Measurements from ENCODE around the gene PRSS12.

The PRSS12 gene

DNA sequence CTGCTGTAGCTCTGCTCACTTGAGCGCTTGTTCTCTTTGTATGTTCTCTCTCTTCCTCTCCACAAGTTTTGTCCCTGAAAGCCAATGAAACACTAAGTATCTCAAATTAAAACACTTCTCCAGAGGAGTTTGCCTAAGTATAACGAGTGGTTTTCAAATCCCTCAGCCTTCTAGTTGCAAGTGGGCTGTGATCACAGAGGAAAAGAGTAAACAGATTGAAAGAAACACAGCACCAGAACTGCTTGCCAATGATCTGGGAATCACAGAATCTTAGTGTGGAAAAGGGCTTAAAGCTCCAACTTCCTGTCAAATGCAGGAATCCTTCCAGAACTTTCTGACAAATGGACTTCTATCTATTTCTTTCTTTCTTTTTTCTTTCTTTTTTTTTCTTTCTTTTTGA, 4.8 kb upstream of the PRSS12 start:
- DNase-seq (ENCODE audit: low read depth), result no peak

DNA sequence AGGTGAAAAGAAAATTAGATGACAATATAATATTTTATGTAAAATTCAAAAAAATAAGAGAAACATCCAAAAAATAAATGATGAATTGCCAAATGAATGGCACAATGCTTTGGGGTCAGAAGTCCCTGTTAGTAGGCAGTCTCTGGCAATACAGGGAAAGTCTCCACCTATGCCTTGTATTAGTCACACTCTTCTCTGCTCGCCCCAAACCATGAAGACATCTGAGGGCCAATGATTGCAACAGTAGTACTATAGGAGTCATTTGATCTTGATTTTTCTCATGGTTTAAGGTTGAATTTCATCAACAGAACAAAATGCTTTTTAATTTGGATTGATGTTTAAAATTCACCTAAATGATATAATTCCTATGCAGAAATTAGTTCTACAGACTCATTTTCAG, 3.9 kb upstream of the PRSS12 start:
- DNase-seq (ENCODE audit: low read depth), result no peak

DNA sequence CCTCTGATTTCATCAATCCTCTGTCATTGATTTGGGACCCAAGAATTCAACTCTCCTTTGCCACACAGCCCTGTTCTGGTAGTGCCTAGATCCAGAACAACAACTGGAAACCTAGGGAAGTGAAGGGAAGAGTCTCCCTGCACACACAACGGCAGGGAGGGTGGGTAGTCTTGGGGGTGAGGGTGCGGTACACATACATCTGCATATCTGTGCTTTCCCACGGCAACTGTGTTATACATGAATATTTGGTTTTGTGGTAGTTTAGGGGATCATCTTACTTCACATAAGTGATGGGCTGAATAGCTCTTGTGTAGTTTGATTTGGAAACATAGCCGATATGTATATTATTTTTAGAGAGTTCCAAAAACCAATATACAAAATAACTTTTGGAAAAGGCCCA, 3.3 kb upstream of the PRSS12 start:
- DNase-seq (ENCODE audit: low read depth), result no peak

DNA sequence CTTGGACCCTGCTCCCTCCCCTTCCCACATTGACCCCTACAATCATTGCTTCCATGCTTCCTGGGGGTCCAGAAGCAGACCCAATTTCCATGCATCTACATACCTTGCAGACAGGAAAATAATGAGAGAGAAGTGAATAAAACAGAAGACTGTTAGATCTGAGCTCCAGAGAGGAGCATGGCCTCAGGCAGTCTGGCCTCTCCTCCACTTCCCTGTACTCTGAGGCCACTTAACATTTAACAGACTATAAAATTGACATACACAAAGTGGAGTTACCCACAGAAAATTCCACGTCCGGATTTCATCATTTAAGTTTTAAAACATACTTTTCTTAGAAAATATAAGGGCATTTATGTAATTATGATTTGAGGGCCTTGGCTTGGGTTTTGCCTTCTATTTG, 2.1 kb upstream of the PRSS12 start:
- no peak for DNase-seq (ENCODE audit: low read depth)

DNA sequence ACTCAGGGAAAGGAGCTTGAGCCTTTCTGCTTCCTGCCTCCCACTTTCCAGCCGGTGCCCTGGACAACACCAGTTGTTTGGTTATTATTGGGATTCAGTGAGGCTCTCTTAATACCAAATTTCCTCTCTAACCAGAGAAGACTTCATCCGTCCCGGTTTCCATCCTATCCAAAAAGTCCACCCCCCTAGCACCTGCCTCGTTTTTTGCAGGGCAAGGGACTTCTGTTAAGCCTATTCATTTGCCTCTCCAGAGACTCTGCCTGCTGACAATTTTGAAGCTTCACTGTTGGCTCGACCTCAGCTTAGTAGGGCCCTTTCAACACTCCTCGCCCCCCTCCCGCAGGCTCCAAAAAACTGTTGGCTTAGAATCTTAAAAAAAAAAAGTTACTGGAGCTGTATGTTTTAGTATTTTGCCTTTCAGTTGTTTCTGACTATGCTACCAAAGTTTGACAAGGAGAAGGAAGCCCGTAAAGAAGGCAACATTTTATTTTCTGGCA, 779 bp upstream of the PRSS12 start:
- DNase-seq (ENCODE audit: low read depth), result no peak

DNA sequence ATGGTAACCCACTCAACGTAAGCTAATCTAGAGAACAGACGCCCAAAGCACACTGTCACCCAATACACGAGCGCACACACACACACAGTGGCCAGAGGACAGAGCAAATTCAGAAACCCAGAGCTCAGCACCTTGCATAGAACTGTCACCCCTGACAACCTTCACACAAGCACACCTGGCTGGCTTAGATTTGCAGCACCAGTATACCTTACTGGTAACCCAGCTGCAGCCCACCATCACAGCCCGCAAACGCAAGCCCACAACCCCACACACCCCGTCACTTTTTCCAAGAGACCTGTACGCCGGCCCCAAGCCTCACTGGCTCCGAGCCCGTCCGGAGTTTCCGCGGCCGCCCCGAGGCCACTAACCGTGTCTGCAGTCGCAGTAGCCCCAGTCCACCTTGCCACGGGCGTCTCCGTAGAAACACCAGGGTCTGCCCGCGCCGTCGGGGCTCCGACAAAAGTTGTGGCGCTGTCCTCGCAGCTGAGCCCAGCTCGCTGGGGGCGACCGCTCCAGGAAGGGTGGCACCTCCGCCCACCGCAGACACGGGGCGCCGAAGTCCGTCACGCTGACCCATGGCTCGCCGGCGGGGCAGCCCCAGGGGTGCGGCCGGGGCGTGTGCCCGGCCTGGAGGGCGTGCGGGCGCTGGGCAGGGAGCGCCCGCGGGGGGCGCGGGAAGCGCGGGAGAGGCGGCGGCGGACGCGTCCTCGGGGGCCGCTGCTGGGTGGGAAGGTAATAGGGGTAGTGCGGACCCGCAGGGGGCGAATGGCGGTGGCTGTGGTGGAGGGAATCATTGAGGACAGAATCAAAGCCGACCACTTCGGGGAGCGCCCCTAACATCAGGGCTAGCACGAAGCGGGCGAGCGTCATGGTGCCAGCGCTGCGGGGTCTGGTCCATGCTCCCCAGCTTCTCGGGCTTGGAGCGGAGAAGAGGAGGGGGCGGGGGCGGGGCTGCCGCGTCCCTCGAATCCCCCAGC, 664 bp downstream of the PRSS12 start:
- DNase-seq (ENCODE audit: low read depth), result no peak

DNA sequence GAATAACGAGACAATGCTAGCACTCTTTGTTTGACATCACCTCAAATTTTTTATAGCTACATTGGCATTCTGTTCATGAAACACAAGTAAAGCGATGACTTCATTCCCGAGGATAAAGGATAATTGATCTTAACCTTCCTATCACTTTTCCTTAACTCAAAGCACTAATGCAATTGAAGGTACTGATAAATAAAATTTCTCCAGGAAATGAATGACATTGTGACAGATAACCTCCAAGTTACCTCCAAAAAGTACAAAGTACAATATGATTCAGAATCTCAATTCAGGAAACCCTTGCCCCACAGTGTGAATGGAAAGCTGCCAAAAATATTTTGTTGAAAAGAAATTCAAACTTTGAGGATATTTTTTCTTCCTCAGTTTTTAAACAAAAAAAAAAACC, 1.8 kb downstream of the PRSS12 start:
- no peak for DNase-seq (ENCODE audit: low read depth)

DNA sequence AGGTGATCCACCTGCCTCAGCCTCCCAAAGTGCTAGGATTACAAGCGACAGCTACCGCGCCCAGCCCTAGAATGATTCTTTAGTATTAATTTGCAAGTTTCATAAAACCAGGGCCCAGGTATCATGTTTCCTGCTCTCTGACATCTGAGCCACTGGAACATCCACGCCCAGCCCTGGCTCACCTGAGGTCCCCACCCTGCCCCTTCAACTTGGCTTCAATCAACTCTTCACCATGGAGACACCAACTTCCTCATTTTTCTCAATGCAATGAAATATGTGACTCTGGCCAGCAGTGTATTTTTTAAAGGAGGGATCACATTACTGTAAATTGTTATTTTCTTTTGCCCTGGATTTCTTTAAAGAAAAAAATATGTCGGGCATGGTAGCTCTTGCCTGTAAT, 3.9 kb downstream of the PRSS12 start:
- no peak for DNase-seq (ENCODE audit: low read depth)

DNA sequence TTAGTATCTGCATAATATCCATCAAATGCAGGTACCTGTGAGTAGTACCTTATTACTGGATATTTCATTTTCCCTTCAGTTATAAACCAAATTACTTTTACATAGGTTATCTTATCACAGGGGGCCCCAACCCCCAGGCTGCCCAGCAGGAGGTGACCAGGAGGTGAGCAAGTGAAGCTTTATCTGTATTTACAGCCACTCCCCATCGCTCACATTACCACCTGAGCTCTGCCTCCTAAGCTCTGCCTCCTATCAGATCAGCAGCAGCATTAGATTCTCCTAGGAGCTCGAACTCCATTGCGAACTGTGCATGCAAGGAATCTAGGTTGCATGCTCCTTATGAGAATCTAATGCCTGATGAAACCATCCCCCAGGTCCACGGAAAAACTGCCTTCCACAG, 6.3 kb downstream of the PRSS12 start:
- DNase-seq (ENCODE audit: low read depth), result no peak

DNA sequence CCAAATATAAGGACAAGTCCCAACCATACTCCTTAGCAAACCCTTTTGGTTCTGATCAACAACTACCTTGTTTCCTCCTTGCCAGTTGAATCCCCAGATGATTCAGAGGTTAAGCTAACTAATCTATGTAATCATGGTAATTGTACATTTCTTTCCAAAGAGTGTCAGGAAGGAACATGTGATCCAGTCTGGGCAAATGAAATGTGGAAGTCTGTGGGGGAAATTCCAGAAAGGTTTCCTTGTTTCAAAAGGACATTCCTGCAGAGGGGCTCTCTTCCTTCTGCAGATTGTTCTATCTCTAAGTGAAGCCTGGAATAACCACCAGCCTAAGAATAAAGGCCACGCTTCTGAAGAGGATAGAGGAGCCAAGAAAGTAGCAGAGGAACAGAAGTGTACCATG, 7.0 kb downstream of the PRSS12 start:
- DNase-seq (ENCODE audit: low read depth), result no peak

DNA sequence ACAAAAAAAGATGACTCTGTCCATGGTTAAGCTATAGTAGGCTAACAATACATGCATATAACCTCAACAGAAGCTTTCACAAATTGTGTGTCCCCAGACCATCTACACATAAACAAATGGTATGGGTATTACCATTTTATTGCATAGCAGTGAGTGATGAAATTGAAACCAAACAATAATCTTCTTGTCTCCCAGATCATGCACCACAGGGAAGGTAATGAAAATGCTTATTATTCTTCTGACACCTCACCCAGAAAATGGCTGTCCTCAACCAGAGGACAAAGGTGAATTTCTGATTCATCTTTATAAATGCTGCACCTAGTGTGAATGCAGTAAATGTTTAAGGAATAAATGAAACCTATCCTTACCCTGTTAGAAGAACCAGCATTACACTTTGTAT, 8.0 kb downstream of the PRSS12 start:
- no peak for DNase-seq (ENCODE audit: low read depth)

DNA sequence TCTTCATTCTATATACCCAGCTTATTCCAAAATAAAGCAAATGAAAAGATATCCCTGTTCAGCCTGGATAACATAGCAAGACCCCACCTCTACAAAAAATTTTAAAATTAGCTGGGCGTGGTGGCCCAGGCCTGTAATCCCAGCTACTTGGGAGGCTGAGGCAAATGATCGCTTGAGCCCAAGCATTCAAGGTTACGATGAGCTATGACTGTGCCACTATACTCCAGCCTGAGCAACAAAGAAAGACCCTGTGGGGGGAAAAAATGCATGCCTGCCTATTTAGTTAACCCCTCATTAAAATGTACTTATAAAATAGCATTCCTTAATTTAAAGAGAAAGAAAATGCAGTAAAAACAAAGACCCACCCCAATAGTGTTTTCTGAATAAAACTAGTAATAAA, 9.3 kb downstream of the PRSS12 start:
- no peak for DNase-seq (ENCODE audit: low read depth)

DNA sequence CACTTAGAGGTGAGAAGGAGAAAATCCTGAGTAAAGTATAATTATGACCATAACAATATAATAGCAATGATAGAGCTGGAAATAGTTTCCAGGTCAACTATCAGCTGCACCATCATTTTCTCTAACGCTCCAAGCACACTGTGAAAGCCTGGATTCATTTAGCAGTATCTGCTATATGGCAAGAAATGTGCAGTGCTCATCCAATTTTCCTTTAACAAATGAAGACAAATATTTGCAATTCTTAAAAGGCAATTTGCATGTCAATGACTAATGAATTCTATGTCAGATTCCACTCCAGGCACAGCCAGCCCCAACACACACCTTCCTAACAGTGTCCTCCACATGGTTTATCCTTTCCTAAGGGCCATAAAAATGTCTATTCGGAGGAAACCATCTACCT, 12.7 kb downstream of the PRSS12 start:
- DNase-seq (ENCODE audit: low read depth), result no peak

DNA sequence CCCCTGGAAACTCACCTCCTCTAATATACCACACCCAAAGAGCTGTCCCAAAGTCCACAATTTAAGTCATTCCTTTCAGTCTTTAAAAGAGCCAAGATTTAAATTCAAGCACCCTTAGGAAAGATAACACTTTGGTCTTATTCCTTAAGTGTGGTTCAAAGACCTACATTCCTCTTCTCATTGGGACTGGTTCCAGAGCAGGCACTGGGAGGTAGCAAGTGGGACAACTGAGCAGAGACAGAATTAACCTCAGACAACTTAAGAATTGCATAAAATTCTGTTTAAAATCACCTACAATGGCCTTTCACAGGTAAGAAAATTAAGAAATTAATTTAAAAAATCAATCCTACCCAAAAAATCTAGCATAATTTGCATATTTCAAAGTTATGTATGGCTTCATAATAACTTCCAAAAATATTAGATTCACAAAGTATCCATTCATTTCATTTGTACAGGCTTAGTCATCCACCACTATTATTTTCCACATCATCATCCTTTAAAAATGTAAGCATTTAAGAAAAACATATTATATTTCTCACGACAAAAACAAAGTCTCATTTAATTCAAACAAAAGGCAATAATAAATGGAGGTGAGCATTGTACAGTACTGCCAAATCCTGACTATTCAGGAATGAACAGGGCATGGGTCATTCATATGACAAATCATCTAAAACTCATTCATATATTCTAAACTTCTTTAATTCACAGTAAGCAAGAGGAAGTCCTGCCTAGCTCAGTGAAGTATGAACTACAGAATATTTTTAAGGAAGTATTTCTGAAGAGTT, 13.6 kb downstream of the PRSS12 start:
- DNase-seq (ENCODE audit: low read depth), result no peak

DNA sequence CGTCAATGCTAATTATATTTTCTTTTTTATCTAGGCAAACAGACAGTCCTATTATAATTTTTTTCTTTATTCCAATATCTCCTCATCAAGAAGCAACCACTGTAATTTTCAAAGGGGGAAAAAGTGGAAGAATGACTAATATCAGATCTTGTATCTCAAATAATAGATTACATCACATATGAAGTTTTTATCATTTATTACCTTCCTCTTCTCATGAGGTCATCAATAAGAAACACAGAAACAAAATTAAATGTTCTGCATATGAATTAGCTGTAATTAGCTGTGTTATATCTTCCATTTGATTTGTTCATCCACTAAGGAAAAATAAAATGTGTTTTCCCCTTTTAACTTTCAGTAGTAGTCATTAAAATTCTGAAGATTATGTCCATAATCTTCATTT, 14.3 kb downstream of the PRSS12 start:
- no peak for DNase-seq (ENCODE audit: low read depth)

DNA sequence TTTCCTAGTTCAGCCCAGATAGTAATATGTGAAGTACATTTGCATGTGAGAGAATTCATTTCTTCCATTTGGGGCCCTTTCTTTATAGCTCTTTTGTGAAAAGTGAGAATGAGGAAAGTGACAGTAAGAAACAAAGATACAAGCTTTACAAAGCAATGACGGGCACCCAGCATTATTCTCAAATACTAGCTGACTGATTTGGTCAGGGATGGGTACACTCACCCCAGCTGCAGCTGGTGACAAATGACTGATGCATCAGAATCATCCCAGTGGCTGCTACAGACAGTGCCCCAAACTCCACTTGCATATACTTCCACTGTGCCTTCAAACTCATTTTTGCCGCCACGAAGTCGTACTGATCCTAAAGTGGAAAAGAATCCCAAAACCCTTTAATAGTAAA, 14.8 kb downstream of the PRSS12 start:
- no peak for DNase-seq (ENCODE audit: low read depth)

DNA sequence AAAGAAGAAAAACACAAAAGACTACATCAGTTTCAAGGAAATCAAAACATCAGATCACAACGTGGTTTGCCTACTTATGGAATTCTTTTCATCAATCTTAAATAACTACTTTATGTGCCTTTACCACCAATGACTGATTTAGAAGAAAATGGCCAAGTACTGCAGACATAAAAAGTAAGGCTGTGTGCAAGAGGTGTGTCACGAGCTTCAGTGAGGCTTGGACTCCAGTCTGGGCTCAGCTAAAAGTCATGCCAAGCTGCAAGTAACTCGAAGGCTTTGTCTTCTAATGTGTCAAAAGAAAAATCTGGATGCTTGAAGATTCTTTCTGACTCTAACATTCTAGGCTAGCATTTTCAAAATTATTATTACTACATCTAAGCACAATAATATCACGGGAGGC, 17.0 kb downstream of the PRSS12 start:
- DNase-seq (ENCODE audit: low read depth), result no peak

DNA sequence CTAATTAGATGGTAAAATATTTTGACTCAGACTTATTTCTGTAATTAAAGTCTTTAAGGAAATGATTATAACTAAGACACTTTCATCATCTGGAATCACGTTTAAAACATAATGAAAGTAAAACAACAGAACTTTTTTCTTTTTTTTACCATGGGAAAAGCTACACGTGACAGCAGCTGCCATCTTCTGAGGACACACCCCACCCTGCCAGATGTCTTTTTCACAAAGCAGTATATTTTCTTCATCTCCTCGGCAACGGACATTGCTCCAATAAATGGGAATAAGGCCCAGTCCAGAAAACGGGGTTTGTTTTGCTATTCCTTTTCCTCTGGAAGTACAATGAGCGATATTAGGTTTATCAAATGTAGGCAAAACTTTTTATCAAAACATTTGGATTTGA, 17.5 kb downstream of the PRSS12 start:
- DNase-seq (ENCODE audit: low read depth), result no peak

DNA sequence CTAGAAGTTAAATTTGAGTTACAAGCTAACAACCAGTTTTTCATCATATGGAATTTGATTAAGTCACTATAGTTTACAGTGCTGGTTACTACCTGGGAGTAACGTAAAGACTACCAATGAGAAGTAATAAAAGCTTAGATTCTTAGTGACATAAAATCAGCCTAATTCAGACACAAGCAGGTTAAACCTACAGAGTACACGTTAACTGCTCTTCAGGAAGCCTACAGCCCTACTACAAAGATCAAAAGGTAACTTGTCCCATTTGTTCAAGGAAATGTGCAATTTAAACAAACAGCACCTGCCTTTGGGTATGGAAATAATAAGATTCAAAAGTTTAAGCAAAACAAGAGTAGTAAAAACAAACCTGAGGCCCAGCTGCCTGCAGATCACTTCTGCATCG, 21.5 kb downstream of the PRSS12 start:
- no peak for DNase-seq (ENCODE audit: low read depth)

DNA sequence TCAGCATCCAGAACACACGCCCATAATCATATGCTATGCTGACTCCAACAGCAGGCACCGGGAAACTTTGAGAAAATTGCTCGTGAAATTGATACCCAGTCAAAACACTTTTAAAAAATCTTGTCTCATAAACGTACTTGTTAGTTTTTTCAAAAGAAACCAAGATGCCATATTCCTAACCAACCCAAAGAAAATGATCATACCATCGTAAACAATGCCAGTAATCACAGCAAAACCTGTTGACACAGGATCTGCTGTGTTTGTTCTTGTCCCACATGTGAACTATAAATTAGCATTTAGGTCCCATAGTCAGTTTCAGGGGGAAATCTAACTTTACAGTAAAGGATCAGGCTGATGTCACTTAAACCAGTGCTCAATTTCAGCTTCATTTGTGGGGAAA, 23.0 kb downstream of the PRSS12 start:
- no peak for DNase-seq (ENCODE audit: low read depth)

DNA sequence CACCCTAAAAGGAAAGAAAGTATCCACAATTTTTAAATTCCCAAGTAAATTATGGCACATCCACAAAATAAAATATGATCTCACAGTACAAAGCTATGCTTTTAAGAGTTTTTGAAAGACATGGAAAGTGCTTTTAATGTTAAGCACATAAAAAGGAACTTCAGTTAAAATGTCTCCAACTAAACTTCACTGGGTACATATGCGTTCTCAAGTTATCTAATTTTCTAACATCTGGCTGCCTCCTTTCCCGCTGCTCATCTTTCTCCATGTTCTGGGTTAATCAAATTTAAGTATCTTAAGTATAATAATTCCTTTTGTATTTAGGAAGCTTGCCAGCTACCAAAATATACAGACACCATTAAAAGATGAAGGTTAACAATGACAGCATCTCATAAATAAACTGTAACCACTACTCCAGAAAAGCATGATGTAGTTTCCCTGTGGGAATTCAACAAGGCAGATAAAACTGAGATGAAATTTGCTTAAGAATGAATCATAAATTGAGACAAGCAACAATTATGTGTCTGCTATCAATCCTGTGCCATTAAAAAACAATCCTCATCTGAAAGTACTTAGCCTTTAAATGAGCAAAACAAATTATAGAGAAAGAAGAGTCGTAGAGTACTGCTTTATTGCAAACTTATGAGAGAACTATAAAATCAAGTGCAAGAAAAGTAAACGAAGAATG, 25.1 kb downstream of the PRSS12 start:
- no peak for DNase-seq (ENCODE audit: low read depth)

DNA sequence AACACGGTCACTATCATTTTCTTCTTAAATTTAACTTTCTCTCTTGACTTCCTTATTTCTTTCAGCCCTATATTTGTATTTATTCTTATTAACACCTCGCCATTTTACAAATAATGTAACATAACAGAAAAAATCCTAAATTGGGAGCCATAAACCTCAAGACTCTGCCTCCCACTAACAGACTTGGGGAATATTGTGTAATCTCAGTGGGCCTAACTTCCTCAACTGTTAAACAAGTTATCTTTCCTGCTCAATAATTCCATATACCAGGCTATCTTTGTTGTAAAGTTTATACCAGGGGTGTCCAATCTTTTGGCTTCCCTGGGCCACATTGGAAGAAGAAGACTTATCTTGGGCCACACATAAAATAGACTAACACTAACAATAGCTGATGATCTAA, 26.2 kb downstream of the PRSS12 start:
- DNase-seq (ENCODE audit: low read depth), result no peak

DNA sequence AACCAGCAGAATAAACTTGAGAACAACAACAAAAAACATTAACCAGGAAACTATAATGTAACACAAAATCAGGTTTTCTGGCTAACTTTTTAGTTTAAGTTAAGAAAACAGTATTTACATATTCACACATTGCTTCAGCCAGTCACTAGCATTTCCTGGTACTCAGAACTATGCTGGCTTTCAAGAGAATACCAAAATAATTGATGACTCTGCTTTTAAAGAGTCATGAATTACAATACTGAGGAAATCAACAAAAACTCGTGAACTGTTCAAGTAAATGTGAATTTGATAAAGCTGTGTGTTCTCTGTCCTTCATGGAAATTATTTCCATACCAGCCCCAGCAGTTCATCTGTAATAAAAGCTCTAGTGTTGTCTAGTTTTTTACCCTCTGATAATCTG, 27.4 kb downstream of the PRSS12 start:
- DNase-seq (ENCODE audit: low read depth), result no peak
